Measurements from ENCODE around the gene HDLBP.

The HDLBP gene

DNA sequence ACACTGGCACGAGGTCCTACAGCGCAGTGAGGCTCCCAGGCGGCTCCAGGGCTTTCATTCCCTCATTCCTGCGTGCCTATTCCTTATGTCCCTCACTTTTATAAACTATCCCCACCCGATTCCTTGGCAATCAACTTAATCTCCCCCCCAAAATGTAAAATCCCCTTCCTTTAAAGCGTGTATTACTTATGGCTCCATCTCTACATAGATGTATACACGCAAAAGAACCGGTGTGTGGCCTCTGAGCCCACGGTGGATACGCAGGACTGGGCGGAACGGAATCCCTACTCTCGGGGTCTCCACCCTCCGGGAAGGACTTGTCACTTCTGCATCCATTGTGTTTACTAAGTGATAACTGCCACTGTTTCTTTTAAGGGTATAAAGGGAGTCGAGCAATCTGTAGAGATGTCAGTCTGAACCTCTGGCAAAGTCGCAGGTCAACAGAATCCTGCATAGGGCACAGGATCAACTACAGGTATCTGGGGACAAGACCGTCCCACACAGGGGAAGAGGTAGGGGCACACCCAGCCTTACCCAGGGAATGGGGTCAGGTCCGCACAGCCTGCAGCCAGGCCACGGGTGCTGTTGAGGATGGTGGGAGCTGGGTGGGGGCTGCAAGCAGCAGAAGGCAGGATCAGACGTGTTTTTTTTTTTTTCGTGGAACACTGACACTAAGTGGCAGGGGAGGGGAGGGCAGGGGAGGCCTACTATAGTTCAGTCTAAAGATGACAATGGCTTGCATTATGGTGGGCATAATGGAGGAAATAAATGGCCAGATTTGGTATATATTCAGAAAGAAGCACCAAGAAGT, 42.1 kb downstream of the HDLBP start:
- no peak for DNase-seq

DNA sequence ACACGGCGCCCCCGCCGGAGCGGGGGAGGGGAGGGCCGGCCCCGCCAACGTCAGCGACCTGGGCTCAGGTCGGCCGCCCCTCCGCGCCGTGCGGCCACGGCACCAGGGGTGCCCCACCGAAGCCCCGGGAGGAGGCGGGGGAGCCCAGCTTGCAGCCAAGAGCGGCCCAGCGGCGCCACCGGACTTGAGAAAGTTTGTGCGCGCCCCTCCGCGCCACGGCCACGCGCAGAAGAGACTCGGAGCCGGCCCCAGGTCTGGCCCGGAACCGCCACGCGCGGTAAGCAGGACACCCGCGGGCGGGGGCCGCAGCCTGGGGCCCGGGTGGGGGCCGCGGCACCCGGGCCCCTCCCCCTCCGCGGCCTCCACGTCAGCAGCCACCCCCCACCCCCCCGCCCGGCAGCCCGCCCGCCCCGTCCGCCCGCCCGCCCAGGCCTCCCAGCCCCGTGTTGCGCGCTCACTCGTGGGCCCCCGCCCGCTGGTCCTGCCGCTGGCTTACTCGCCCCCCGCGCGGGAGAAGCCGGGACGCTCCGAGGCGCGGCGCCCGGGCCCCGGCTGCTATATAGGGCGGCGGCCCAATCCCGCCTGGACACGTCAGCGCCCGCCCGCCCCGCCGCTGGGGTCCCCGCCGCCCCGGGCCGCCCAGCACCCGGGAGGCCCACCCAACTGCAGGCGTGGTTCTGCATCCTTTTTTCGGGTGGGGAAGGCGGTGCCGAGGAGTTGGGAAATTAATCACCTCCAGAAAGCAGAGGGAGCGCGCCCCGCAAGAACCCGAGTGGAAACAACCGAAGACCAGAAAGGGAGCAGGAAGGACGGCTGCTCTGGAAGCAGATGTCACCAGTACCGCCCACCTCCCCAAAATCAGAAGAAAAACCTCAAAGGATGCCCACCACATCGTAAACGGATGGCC, 42.9 kb downstream of the HDLBP start:
- peak; percentile 70 for DNase-seq

DNA sequence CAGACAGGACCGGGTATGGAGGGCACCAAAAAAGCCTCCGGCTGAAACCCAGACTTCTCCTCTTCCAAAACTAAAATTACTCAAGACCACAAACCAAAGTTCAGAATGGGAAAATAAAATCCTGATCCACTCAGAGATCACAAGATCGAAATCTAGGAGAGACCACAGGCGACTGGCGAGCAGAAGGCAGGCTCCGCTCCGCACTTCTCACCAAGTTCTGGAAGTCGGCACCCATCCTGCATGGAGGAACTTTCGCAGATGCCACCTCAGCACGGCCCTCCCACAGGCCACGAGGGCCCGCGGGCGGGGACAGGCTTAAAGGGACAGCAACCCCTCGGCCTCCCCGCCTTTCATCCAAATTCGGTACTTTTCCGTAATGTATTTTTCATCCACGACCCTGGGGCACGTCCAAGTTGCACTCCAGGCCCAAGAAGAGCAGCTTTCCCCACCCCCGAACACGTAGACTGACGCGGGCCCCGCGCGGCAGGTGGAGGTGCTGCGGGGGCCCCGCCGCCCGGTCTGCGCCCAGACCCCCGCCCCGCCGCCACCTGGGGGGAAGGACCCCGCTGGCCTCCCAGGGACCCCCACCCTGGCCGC, 43.7 kb downstream of the HDLBP start:
- peak; percentile 84 for DNase-seq

DNA sequence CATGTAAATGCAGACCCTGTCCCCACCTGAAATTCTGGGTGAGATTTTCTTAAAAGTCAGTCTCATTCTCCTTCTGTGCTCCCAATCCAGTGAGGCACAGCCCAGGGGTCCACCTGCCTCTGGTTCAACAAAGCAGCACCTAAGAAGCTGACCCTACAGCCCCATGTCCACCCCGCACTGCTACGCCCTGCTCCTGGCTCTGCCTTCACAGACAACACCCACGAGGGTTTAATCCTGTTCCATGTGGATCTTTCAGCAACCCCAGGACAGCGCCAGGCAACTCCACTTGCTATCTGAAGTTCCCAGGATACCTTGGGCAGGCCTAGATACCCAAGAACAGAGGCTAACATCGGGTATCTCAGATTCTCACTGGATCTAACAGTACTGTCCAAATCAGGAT, 44.9 kb downstream of the HDLBP start:
- DNase-seq, result no peak

DNA sequence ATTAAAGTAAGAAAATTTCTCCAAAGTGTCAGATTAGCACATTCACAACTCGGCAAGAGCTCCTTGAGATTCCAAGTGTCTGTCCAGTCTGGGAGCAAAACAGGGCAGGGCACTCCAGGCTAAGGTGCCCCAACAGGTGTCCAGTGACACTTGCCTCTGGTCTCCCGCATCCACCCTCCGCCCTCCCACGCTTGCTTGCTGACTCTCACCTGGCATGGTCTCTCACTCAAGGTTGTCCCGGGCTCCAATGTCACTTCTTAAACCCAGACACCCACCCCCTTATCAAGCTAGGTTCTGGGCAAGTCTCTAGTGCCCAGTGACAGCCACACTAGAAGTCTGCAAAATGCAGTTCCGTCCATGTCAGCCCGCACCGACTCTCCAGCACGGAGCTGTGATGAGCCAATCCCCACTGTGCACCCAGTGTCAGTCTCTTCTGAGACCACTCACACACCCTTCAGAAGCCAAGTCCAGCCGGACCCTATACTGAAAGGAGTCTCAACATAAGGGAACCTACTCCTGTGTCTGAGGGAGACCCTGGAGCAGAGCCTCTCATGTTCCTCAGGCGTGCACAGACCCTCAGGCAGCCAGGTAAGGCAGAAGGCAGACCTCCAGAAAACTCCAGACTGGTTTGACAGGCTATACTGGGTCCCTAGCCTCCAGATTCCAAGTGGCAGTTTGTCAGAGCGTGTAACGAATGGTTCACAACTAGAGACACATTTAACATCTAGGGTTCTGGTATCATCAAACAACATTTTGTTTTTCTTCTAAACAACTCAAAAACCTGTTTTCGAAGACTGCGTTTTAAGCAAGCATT, 45.6 kb downstream of the HDLBP start:
- DNase-seq, result no peak

DNA sequence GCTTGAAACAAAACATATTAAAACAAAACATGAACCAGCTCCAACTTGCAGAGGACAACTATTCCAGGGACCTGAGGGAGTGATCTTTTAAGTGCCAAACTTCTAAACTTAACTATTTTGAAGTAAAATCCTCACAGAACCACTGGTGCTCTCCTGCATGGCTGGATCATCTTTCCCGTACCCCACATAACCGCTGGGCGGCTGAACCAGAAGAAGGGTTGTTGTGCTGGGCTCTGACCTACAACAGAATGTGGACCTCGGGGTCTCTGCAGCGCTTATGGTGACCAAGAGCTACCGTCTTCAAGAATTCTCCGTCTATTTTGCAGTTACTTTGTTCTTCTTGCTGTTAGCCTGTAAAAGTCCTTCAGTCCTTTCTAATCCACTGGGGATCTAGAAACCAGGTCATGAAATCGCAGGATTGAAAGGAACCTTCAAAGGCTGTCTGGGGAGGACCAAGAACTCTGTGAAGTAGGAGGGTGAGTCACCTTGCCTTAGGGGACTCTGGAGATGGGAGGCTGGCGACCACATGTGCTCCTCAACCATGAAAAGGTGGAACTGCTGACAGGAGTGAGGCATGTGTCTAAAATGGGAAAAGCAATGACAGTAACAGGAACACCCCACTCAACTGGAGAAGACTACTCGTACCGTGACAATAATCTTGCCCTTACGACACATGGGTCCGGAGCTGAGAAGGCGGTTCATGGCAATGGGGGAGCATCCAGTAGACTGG, 46.6 kb downstream of the HDLBP start:
- no peak for DNase-seq

DNA sequence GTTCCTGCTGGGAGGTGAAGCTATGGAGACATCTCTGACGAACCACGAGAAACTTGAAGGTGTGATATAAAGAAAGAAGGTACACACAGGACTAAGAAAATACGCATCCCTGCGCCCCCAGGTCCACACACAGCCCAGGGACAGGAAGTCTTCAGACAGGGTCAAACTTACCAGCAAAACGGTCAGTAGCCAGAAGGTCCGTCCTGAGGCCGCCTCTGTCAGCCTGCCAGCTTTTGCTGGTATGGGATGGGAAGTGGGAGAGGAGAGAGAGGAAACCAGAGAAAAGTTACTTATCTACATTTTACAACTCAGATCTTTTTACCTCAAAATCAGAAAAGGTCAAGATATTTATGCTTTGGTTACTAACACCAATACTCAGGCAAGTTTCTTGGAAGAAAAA, 47.2 kb downstream of the HDLBP start:
- no peak for DNase-seq

DNA sequence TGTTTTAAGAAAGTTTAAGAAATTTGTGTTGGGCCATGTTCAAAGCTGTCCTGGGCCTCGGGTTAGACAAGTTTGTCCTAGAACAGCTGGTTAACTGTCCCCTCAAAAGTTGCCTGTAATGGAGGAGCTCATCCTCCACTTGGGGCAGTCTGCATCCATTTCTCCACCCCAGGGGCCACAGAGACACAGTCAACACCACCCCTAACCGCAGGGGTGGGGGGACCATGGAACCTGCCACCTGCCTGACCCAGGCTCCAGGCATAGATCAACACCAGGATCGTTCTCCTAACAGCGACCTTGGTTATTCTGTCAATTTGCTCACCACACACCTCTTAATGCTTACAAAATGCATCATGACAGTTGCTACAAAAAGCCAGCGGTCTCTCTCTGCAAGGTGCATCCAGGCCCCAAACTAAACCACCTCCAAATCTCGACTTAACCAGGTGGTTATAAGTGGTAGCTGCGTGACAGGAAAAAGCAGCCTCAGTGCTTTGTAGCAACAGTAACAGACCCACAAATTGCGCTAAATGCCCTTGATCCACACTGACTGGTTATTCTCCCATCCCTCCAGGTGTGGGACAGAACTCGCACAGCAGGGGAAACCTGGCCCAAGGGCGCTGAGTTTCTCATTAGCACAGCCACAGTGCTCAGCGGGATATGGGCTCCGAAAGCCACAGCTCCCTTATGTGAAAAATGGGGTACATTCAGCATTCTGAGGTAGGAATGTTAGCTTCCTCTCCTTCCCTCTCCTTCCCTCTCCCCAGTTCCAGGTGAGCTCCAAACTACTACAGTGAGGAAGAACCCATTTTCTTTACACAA, 48.0 kb downstream of the HDLBP start:
- DNase-seq, result no peak

DNA sequence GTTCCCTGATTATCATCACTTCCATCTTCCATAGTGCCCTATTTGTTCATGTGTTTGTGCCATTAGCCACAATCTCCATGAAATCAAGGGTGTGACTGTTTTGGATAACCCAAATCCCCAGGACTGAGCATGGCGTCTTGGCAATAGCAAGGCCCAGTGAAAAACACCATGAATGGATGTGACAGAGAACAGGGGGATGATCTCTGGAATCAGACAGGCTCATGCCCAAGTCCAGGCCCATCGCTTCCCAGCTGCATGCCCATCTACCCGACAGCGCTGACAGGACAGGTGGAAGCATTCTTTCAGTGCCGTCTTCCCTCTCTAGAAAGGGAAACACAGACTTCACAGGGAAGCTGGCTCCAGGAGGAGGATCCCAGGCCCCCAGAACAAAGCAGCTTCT, 50.0 kb downstream of the HDLBP start:
- no peak for DNase-seq

DNA sequence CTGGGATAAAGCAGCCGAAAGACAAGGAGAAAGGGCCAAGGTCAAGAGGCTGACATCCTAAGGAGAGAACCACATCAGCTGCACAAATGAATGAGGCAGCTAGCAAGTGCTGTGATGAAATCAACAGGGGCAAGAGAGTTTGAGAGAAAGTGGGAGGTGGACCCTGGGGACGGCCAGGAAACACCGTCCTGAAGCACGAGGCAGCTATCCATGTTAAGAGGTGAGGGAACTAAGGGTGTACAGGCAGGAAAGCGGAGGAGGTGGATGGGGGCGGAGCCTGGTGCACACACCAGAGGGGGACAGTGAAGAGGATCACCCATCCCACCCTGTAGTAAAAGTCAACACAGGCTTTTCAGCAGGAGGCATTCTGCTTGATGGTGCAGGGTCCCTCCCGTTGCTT, 52.4 kb downstream of the HDLBP start:
- DNase-seq, result no peak

DNA sequence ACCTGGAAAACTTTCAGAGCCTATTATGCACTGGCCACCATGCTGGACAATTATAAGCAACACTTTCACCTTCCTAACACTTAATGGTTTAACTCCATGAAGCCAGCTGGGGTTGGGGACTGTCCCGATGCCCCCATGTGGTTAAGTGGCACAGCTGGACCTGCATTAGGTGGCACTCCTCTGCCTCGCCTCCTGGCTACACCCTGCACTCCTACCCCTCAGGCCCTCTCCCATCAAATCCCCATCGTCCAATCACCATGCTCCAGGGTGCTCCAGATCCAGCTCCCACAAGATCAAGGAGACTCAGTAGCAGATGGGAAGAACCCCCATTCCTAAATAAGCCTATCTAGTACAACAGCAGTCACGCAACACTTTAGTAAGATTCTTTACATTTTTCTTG, 53.8 kb downstream of the HDLBP start:
- no peak for DNase-seq

DNA sequence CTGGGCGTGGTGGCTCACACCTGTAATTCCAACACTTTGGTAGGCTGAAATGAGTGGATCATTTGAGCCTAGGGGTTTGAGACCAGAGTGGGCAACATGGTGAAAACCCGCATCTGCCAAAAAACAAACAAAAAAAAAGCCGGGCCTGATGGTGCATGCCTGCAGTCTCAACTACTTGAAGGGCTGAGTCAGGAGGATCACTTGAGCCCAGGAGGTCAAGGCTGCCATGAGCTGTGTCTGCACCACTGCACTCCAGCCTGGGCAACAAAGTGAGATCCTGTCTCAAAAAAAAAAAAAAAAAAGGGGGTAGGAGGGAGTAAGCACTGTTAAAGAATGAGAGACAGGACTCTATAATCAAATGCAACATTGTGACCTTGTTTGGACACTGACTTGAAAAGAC, 54.6 kb downstream of the HDLBP start:
- DNase-seq, result no peak

DNA sequence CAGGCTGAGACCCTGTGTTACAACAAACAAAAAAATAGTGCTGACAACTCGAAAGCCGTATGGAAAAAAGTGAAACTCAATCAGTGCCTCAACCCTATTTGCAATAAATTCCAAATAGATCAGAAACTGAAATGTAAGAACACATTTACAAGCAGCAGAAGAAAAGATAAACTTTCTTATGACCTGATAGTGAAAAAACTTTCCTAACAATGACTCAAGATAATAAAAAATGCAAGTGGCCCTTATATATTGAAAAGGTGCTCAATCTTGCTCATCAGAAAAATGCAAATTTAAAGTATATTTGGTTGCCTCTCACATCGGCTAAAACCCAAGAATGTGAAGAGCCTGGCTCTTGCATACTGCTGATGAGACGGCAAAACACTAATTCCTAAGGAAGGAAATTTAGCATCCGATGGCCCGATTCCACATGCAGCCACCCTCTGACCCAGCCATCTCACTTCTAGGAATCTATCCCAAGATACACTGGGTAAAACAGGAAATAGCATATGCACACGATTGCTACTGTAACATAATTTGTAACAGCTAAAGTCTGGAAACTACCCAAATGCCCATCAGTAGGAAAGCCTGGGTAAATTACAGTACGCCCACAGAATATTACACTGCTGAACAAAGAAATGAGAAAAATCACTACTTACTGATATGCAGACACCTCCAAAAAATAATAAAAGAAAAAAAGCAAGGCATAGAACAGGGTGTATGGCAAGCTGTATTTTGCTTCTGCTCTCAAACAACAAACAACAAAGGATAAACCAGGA, 56.8 kb downstream of the HDLBP start:
- DNase-seq, result no peak

DNA sequence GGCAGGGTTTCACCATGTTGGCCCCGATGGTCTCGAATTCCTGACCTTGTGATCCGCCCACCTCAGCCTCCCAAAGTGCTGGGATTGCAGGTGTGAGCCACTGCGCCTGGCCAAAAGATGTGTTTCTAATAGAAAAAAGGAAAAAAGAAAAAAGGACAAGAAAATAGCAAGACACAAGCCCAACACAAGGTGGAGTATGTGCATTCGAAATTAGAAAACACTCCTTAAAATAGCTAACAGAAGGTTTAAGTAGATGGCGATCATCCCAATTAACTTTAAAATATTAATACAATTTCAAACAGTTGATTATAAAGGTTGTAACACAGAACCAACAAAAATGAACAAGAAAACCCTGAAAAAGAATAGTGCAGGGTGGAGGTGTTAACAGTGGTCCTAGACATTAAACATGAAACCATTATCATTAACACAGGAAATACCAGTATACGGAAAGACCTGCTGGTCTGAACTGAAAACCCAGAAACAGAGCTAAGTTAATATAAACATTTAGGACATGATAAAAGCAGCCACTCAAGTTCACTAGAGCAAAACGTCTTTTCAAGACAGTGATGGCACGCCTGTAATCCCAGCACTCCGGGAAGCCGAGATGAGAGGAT, 57.9 kb downstream of the HDLBP start:
- no peak for DNase-seq

DNA sequence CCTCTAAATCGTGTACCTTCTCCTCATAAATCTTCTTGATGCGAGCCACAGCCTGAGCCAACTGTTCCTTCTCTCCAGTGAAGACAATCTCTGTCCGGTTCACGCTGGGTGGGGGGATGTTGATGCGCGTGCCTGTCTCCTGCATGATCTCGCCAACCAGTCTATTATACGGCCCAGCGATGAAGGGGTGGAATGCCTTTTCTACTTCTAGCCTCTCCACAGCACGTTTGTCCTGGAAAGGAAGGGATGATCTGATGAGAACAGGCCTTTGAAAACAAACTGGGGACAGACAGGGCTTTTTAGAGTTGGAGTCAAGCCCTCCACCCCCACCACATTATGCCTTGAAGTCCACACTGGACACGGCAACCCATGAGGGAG, 59.3 kb downstream of the HDLBP start:
- DNase-seq, result no peak

DNA sequence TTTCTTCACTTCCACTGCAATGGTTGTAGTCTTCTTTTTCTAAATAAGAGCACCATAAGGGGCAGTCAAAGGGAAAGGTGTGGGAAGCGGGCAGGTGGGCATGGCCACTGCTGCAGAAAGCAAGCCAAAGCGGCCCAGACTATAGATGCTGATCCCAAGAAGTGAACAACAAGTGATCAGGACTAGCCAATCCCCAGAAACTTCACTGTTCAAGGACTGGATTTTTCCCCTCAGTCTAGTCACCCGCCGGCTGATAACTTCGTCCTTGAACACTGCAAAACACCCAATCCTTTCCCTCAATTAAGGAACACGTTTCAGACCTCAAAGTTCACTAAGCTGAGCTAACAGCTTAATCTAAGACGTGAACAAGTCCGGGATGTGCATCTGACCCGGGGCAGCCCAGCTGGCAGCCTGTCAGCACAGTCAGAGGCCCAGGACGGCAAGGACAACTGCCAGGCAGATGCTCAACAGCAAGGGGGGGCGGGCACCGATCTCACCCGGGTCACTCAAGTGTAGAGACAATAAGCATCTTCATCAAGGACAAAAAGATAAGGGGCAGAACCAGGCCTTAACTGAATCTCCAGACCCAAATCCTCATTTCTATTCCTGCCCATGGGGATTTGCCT, 59.8 kb downstream of the HDLBP start:
- no peak for DNase-seq

DNA sequence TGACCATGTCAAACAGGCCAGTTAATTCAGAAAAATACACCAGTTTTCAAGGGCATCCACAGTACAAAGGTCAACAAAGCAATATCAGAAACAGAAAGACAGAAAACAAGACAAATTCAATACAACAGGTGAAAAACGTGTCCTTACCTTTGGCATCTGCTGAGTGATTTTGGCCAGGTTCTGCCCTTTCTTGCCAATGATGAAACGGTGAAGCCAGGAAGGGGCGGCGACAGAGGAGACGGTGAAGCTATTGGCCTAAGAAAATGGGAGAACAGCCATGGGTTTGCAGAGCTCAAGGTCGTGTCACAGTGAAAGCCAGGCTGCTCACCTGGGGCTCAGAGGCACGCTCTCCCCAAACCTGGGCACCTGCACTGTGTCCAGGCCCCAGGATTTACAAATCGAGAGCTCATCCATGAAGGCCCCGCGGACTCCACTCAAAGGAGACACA, 60.5 kb downstream of the HDLBP start:
- DNase-seq, result no peak

DNA sequence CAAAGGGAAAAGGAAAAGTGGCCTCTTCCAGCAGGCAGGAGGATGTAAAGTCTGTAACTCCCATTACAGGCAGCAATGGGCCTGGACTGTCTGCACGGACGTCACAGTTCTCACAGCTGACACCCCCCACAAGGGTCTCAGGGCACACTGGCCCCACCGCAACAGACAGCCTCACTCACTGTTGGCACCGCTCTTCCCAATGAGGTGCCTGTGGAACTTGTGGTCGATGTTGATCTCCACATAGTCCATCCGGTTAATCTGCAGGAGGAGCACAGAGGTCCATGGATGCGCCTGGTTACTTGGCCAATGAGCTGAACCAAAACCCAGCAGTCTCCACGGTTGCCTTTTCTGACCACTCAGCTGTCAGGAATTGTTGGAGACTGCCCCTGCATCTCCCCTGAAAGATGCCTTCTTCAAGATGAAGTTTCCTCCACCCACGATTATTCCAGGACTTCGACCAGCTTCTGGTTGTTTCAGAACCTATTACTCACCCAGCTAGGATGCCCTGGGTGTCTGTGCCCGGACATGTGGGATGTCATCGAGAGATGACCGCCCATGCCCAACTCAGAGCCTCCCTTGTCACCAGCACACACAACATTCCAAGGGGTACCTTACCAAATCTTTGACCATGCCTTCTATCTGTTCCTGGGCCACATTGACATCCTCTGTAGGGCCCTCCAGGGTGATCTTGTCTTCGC, 62.5 kb downstream of the HDLBP start:
- DNase-seq, result no peak

DNA sequence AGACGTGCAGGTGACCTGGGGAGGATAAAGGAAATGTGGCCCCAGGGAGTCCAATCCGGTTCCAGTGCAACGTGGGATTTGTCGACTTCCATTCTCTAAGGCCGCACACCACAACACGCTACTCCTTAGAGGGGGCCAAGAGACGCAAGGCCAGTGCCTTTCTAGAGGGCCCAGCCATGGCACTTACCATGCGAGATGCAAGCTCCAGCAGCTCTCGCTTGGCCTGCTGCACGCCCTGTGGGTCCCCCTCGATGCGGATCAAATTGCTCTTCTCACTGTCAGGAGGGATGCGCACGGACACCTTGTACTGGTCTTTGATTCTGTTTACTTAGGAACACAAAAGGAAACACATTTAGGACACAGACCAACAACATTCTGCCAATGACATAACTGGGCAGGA, 65.8 kb downstream of the HDLBP start:
- no peak for DNase-seq

Data from hematopoietic multipotent progenitor cell treated with erythropoietin and hydrocortisone succinate and interleukin-3 and kit ligand, for 6 days (in vitro differentiated cells).